ENCODE measurements around the gene HOXA6. TPM values are rescaled to one million over a fixed set of nuclear protein-coding genes. Genes with fewer than 3 reads are reported as not detected.

The HOXA6 gene
- total and polyA plus RNA-seq, 2 of the 4 experiments (the other 2 are of a cell fraction), result 1.4 to 1.8 TPM

- no peaks in the 10 kb centered on the region for H3K27me3 ChIP-seq (ENCODE audit: control insufficient read depth, insufficient read depth, low read length)
- H3K56ac ChIP-seq (ENCODE audit: extremely low read depth, insufficient read depth, low read length), result peak overlapping the region; percentile 86
- peak; percentile 69 for DNase-seq
- peaks cover 0 to 40% of the 10 kb centered on the region in 2 experiments; a peak in 2 of 4 replicates for H3K79me1 ChIP-seq (ENCODE audit: low read depth in 1 of 2, low read length in 2 of 2)
- peak overlapping the region; percentile 94 for H3K4me2 ChIP-seq (ENCODE audit: low read depth, low read length)
- H3K23ac ChIP-seq (ENCODE audit: low read depth, low read length), result peak overlapping the region; percentile 64
- H4K5ac ChIP-seq (ENCODE audit: low read depth, low read length), result peak overlapping the region; percentile 63
- no TSS peak for BruUV-seq (replicated peaks)
- peak overlapping the region; percentile 50; the same call in 1 of the 2 replicates for H2BK20ac ChIP-seq (ENCODE audit: low read depth, low read length)
- peak overlapping the region; percentile 88 for H3K18ac ChIP-seq (ENCODE audit: low read depth, low read length)
- intact Hi-C loops (cut with micrococcal nuclease), result loop anchor here (2.0 kb wide), 1 partner anchor 13 kb away; no protein-coding TSS in a partner anchor
- dilution Hi-C loops (cut with HindIII; ENCODE audit: low sequenced_read_pairs, unreplicated experiment), result no loop called here
- no peaks in the 10 kb centered on the region for H3K9me3 ChIP-seq (ENCODE audit: control insufficient read depth, insufficient read depth, low read length)
- H2AFZ ChIP-seq (replicated peaks; ENCODE audit: low read length, poor library complexity), result peak overlapping the region; percentile 16
- peak overlapping the region; percentile 76 for H2AK5ac ChIP-seq (ENCODE audit: low read depth, low read length)
- H2BK15ac ChIP-seq (ENCODE audit: low read depth, low read length), result peak overlapping the region; percentile 53; the same call in 2 of the 3 replicates
- in situ Hi-C loops (cut with MboI; ENCODE audit: low sequenced_read_pairs), result no loop called here
- H4K91ac ChIP-seq (ENCODE audit: insufficient read depth, low read depth, low read length), result peak overlapping the region; percentile 83
- POLR2A ChIA-PET (ENCODE audit: unreplicated experiment), result interaction anchor here (0.7 to 0.9 kb wide), 2 partner anchors 16 to 413 kb away, joined by 3 read pairs; no protein-coding TSS in a partner anchor
- H4K8ac ChIP-seq (ENCODE audit: low read depth in 2 of 2, low read length in 2 of 2), result peak overlapping the region; percentile 52 to 68
- H3K4ac ChIP-seq (ENCODE audit: low read depth, low read length), result peak overlapping the region; percentile 90
- H3K14ac ChIP-seq (replicated peaks; ENCODE audit: low read depth, low read length), result peak overlapping the region; percentile 61
- no peak for TF ChIP-seq ELK1 (IDR thresholded peaks at IDR 0.05; ENCODE audit: borderline replicate concordance, low read depth, low read length)
- 0 out of 2 replicates have a peak, but pooled peaks have one; percentile 30 for TF ChIP-seq RFX5 (IDR thresholded peaks at IDR 0.05; ENCODE audit: low read depth, low read length)
- TF ChIP-seq MAZ (IDR thresholded peaks at IDR 0.05; ENCODE audit: borderline replicate concordance, low read depth, low read length), result peak; percentile 55
- no peak for TF ChIP-seq NFE2L2 (IDR thresholded peaks at IDR 0.05; ENCODE audit: low read depth, low read length)
- peak; percentile 2; the same call in 1 of the 2 replicates for ATAC-seq (ENCODE audit: low read depth)
- H4K20me1 ChIP-seq (ENCODE audit: insufficient read depth, low read length), result peaks cover 14% of the 10 kb centered on the region
- WGBS, 2 experiments (ENCODE audit: extremely low coverage in 2 of 2, insufficient read length in 1 of 2), result no CpG with 5 or more reads among the region's 26 CpGs
- peak overlapping the region; percentile 93 for H3K27ac ChIP-seq (ENCODE audit: insufficient read depth, low read length)
- peak overlapping the region; percentile 53 for H2AK9ac ChIP-seq (replicated peaks; ENCODE audit: low read depth, low read length, poor library complexity)
- peaks cover 23% of the 10 kb centered on the region for H3K4me1 ChIP-seq (ENCODE audit: control insufficient read depth, insufficient read depth, low read length)
- peaks cover 15% of the 10 kb centered on the region for H3K9me1 ChIP-seq (ENCODE audit: insufficient read depth, low read length)
- H2BK120ac ChIP-seq (ENCODE audit: low read depth, low read length), result peak overlapping the region; percentile 71
- H3K36me3 ChIP-seq (ENCODE audit: control insufficient read depth, insufficient read depth, low read length), result peaks cover 15% of the 10 kb centered on the region; the same call in 1 of the 2 replicates
- CTCF ChIA-PET, result interaction anchor here (1.2 kb wide), 1 partner anchor 13 kb away, joined by 4 read pairs; no protein-coding TSS in a partner anchor
- peak overlapping the region; percentile 93 for H3K9ac ChIP-seq (ENCODE audit: low read depth, low read length)
- H3K4me3 ChIP-seq (ENCODE audit: insufficient read depth, low read depth, low read length), result peak overlapping the region; percentile 65
- peak overlapping the region; percentile 82 for H2BK5ac ChIP-seq (ENCODE audit: low read depth, low read length, poor library complexity, severe bottlenecking)
Observed at GRCh38 chr7:27113991-27114769, 33.4 kb downstream of the HOXA6 start.
